ENCODE data around the gene SPACA6.
"Not testable (repeated sequence)": the region's sequence is repeated elsewhere in the genome, so short reads cannot be mapped to it uniquely, and the experiment has no call there.

Gene SPACA6

GRCh38 chr19:51693260-51693659 lies at the start of gene SPACA6:
SPACA6 (plus strand) TSS chr19:51693330; CDS start chr19:51693527, 197 bp downstream.
- peak; percentile 17 for DNase-seq

GRCh38 chr19:51644636-51645271 lies 48.4 kb upstream of the SPACA6 start:
- no peak for DNase-seq

GRCh38 chr19:51646730-51647129 lies 46.4 kb upstream of the SPACA6 start, which contains the start of gene SIGLEC14:
SIGLEC14 (minus strand) TSS chr19:51646825; CDS start chr19:51646759, 66 bp downstream.
- not testable (repeated sequence) for DNase-seq

- no peak for DNase-seq
Measured at GRCh38 chr19:51647318-51647717, 45.8 kb upstream of the SPACA6 start.

- peak; percentile 36 for DNase-seq
Measured at GRCh38 chr19:51651216-51651846, 41.8 kb upstream of the SPACA6 start.

- no peak for DNase-seq
Measured at GRCh38 chr19:51652266-51652665, 40.9 kb upstream of the SPACA6 start.

GRCh38 chr19:51653162-51653561 lies 40.0 kb upstream of the SPACA6 start:
- DNase-seq, result no peak

- no peak for DNase-seq
Measured at GRCh38 chr19:51654783-51655182, 38.3 kb upstream of the SPACA6 start.

GRCh38 chr19:51660975-51661600 lies 32.0 kb upstream of the SPACA6 start:
- peak; percentile 83 for DNase-seq

- no peak for DNase-seq
Measured at GRCh38 chr19:51663650-51664049, 29.5 kb upstream of the SPACA6 start.

GRCh38 chr19:51664131-51664530 lies 29.0 kb upstream of the SPACA6 start:
- no peak for DNase-seq

GRCh38 chr19:51664997-51665396 lies 28.1 kb upstream of the SPACA6 start:
- no peak for DNase-seq

GRCh38 chr19:51668216-51668615 lies 24.9 kb upstream of the SPACA6 start:
- no peak for DNase-seq

GRCh38 chr19:51675911-51676565 lies 17.1 kb upstream of the SPACA6 start:
- DNase-seq, result not testable (repeated sequence)

- no peak for DNase-seq
Measured at GRCh38 chr19:51676566-51677083, 16.5 kb upstream of the SPACA6 start.

GRCh38 chr19:51680474-51680873 lies 12.7 kb upstream of the SPACA6 start:
- no peak for DNase-seq

- no peak for DNase-seq
Measured at GRCh38 chr19:51681286-51681941, 11.7 kb upstream of the SPACA6 start.

- DNase-seq, result no peak
Measured at GRCh38 chr19:51686171-51686570, 7.0 kb upstream of the SPACA6 start.

GRCh38 chr19:51687791-51688670 lies 5.1 kb upstream of the SPACA6 start:
- peak; percentile 80 for DNase-seq

- DNase-seq, result peak; percentile 97
Measured at GRCh38 chr19:51688671-51689571, 4.2 kb upstream of the SPACA6 start.

Data from femur (tissue), 1 donor.